Suprapubic skin (tissue), 3 donors: Measurements from ENCODE around the gene OR2C3.

Source experiments
- CTCF ChIP-seq, 2 donors: fragments of 200-600 bp in 1 of 2; fragments of 450-650 bp in 1 of 2; sonication (generic) in 1 of 2; IDR thresholded peaks; one replicate each; pipeline ENCODE4 v1.5.1; 2016 to 2019; ENCODE audit warnings: antibody characterized with exemption in 2 of 2, mild to moderate bottlenecking in 1 of 2, moderate library complexity in 1 of 2
- POLR2A ChIP-seq, 2 donors: fragments of 450-650 bp; IDR thresholded peaks; one replicate each; pipeline ENCODE4 v1.6.1; 2017; ENCODE audit warnings: antibody characterized with exemption in 2 of 2, mild to moderate bottlenecking in 2 of 2, moderate library complexity in 2 of 2

- TF ChIP-seq CTCF (IDR thresholded peaks at IDR 0.05), result no peak
- TF ChIP-seq POLR2A (IDR thresholded peaks at IDR 0.05), result no peak
These were observed 7.3 kb downstream of the OR2C3 start for GRCh38 chr1:247528812-247529474.
